ENCODE measurements around the gene VAPA. TPM values are rescaled to one million over a fixed set of nuclear protein-coding genes. Genes with fewer than 3 reads are reported as not detected.

Gene VAPA
- total and polyA plus RNA-seq, 10 of the 15 experiments (the other 5 are each of a cell fraction or from before 2014, with no cell fraction given), result 70.9 to 252 (median 166) TPM

DNA sequence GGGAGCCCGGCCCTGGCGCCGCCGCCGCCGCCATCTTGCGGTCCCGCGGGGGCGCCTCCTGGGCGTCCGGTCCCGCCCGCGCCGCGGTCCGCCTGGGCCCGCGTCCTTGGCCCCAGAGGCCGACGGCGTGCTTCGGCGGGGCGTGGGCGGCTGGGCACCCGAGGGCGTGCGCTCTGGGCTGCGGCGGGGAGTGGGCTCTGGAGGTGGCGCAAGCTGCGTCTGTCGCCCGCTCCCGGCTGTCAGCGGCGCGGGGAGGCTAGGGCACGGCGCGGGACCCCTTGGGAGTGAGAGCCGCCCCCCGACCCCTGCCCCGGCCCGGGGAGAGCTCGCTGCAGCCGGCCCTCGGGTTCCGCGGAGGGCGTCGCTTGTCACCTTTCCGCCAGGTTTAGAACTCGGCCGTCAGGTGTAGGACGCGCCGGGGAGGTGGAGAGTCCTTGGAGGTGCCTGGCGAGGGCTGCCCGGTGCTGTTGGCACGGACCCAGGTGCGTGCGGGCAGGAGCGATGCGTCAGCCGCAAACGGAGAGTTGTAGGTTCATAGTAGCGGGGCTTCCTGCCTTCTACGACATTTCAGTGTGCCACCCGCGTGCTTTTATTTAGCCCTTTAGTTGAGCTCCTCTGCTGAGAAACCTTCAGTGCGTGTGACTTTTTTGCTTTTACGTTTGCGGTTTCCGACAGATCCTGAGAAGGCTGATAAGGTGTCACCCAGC, 921 bp downstream of the VAPA start (continued):
- TF ChIP-seq, protein P1, sequence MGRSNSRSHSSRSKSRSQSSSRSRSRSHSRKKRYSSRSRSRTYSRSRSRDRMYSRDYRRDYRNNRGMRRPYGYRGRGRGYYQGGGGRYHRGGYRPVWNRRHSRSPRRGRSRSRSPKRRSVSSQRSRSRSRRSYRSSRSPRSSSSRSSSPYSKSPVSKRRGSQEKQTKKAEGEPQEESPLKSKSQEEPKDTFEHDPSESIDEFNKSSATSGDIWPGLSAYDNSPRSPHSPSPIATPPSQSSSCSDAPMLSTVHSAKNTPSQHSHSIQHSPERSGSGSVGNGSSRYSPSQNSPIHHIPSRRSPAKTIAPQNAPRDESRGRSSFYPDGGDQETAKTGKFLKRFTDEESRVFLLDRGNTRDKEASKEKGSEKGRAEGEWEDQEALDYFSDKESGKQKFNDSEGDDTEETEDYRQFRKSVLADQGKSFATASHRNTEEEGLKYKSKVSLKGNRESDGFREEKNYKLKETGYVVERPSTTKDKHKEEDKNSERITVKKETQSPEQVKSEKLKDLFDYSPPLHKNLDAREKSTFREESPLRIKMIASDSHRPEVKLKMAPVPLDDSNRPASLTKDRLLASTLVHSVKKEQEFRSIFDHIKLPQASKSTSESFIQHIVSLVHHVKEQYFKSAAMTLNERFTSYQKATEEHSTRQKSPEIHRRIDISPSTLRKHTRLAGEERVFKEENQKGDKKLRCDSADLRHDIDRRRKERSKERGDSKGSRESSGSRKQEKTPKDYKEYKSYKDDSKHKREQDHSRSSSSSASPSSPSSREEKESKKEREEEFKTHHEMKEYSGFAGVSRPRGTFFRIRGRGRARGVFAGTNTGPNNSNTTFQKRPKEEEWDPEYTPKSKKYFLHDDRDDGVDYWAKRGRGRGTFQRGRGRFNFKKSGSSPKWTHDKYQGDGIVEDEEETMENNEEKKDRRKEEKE (IDR thresholded peaks at IDR 0.05), result no peak
- TF ChIP-seq IRF4 (IDR thresholded peaks at IDR 0.05; ENCODE audit: low read depth, low read length) (no peak), EED (IDR thresholded peaks at IDR 0.05; ENCODE audit: low read depth) (no peak), NR2C2 (IDR thresholded peaks at IDR 0.05; ENCODE audit: borderline replicate concordance, control insufficient read depth, insufficient read length, low read depth) (no peak), LARP7 (IDR thresholded peaks at IDR 0.05) (peak; percentile 86), POLR2A (IDR thresholded peaks at IDR 0.05; ENCODE audit: low read depth, low read length) (no peak; the same call in none of the 2 replicates), IKZF2 (IDR thresholded peaks at IDR 0.05) (no peak), HDAC2 (IDR thresholded peaks at IDR 0.05) (no peak)
- TF ChIP-seq, protein P2, sequence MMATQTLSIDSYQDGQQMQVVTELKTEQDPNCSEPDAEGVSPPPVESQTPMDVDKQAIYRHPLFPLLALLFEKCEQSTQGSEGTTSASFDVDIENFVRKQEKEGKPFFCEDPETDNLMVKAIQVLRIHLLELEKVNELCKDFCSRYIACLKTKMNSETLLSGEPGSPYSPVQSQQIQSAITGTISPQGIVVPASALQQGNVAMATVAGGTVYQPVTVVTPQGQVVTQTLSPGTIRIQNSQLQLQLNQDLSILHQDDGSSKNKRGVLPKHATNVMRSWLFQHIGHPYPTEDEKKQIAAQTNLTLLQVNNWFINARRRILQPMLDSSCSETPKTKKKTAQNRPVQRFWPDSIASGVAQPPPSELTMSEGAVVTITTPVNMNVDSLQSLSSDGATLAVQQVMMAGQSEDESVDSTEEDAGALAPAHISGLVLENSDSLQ (IDR thresholded peaks at IDR 0.05), result no peak
- TF ChIP-seq, protein P3, sequence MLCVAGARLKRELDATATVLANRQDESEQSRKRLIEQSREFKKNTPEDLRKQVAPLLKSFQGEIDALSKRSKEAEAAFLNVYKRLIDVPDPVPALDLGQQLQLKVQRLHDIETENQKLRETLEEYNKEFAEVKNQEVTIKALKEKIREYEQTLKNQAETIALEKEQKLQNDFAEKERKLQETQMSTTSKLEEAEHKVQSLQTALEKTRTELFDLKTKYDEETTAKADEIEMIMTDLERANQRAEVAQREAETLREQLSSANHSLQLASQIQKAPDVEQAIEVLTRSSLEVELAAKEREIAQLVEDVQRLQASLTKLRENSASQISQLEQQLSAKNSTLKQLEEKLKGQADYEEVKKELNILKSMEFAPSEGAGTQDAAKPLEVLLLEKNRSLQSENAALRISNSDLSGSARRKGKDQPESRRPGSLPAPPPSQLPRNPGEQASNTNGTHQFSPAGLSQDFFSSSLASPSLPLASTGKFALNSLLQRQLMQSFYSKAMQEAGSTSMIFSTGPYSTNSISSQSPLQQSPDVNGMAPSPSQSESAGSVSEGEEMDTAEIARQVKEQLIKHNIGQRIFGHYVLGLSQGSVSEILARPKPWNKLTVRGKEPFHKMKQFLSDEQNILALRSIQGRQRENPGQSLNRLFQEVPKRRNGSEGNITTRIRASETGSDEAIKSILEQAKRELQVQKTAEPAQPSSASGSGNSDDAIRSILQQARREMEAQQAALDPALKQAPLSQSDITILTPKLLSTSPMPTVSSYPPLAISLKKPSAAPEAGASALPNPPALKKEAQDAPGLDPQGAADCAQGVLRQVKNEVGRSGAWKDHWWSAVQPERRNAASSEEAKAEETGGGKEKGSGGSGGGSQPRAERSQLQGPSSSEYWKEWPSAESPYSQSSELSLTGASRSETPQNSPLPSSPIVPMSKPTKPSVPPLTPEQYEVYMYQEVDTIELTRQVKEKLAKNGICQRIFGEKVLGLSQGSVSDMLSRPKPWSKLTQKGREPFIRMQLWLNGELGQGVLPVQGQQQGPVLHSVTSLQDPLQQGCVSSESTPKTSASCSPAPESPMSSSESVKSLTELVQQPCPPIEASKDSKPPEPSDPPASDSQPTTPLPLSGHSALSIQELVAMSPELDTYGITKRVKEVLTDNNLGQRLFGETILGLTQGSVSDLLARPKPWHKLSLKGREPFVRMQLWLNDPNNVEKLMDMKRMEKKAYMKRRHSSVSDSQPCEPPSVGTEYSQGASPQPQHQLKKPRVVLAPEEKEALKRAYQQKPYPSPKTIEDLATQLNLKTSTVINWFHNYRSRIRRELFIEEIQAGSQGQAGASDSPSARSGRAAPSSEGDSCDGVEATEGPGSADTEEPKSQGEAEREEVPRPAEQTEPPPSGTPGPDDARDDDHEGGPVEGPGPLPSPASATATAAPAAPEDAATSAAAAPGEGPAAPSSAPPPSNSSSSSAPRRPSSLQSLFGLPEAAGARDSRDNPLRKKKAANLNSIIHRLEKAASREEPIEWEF (IDR thresholded peaks at IDR 0.05; ENCODE audit: insufficient replicate concordance, low read depth, low read length), result no peak
- TF ChIP-seq, protein P4, sequence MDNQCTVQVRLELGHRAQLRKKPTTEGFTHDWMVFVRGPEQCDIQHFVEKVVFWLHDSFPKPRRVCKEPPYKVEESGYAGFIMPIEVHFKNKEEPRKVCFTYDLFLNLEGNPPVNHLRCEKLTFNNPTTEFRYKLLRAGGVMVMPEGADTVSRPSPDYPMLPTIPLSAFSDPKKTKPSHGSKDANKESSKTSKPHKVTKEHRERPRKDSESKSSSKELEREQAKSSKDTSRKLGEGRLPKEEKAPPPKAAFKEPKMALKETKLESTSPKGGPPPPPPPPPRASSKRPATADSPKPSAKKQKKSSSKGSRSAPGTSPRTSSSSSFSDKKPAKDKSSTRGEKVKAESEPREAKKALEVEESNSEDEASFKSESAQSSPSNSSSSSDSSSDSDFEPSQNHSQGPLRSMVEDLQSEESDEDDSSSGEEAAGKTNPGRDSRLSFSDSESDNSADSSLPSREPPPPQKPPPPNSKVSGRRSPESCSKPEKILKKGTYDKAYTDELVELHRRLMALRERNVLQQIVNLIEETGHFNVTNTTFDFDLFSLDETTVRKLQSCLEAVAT (IDR thresholded peaks at IDR 0.05), result no peak
- TF ChIP-seq, protein P5, sequence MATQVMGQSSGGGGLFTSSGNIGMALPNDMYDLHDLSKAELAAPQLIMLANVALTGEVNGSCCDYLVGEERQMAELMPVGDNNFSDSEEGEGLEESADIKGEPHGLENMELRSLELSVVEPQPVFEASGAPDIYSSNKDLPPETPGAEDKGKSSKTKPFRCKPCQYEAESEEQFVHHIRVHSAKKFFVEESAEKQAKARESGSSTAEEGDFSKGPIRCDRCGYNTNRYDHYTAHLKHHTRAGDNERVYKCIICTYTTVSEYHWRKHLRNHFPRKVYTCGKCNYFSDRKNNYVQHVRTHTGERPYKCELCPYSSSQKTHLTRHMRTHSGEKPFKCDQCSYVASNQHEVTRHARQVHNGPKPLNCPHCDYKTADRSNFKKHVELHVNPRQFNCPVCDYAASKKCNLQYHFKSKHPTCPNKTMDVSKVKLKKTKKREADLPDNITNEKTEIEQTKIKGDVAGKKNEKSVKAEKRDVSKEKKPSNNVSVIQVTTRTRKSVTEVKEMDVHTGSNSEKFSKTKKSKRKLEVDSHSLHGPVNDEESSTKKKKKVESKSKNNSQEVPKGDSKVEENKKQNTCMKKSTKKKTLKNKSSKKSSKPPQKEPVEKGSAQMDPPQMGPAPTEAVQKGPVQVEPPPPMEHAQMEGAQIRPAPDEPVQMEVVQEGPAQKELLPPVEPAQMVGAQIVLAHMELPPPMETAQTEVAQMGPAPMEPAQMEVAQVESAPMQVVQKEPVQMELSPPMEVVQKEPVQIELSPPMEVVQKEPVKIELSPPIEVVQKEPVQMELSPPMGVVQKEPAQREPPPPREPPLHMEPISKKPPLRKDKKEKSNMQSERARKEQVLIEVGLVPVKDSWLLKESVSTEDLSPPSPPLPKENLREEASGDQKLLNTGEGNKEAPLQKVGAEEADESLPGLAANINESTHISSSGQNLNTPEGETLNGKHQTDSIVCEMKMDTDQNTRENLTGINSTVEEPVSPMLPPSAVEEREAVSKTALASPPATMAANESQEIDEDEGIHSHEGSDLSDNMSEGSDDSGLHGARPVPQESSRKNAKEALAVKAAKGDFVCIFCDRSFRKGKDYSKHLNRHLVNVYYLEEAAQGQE (IDR thresholded peaks at IDR 0.05; ENCODE audit: low read depth, low read length), result no peak

All from GM12878 (cell line).